ENCODE measurements around the gene NRCAM. TPM values are rescaled to one million over a fixed set of nuclear protein-coding genes. Genes with fewer than 3 reads are reported as not detected.

The NRCAM gene
- total and polyA plus RNA-seq, 2 of the 13 experiments (the other 11 are each of a cell fraction or from before 2014, with no cell fraction given) = 0.31 to 0.33 TPM

- ATAC-seq (peak; percentile 45), FAIRE-seq (no peak), DNase-seq (ENCODE audit: low spot score) (no peak)
- Histone ChIP-seq H3K27me3 (ENCODE audit: control insufficient read depth in 1 of 2, insufficient read depth in 2 of 2, low read length in 2 of 2) (peaks cover 6 to 43% of the 10 kb centered on the region in 2 experiments; a peak in 4 of 5 replicates), H3K79me2 (ENCODE audit: insufficient read depth, low read length) (no peaks in the 10 kb centered on the region), H3K9ac (ENCODE audit: insufficient read depth, low read depth, low read length) (no peak overlapping the region), H2AFZ (ENCODE audit: low read length) (no peak overlapping the region), H3K36me3 (replicated peaks in 1 of 2; ENCODE audit: control insufficient read depth in 1 of 2, insufficient read depth in 2 of 2, low read length in 2 of 2) (no peaks in the 10 kb centered on the region), H3K9me3 (ENCODE audit: low read length) (no peaks in the 10 kb centered on the region), H3K4me1 (ENCODE audit: insufficient read depth, low read length) (no peaks in the 10 kb centered on the region), H3K4me2 (ENCODE audit: low read depth, low read length) (peak overlapping the region; percentile 61), H3K4me3 (replicated peaks in 1 of 3; ENCODE audit: insufficient read depth in 1 of 3, low read depth in 2 of 3, low read length in 3 of 3) (peak overlapping the region; percentile 26 to 57 (median 34); a peak in 4 of 6 replicates), H4K20me1 (ENCODE audit: insufficient read depth, low read length) (no peaks in the 10 kb centered on the region), H3K27ac (ENCODE audit: extremely low read length, insufficient read depth, low read length) (no peak overlapping the region)
- CTCF ChIA-PET (ENCODE audit: low intra/inter-chr PET ratio, low total read pairs) = no interaction called here
- in situ Hi-C loops (cut with HindIII; ENCODE audit: extremely low pct_ligation_motif_present, low pct_unique_long_range_greater_than_20kb) (loop anchor here (10.0 kb wide), 1 partner anchor 281 kb away; no protein-coding TSS in a partner anchor), intact Hi-C loops (cut with micrococcal nuclease; ENCODE audit: unreplicated experiment) (no loop called here)
- BruUV-seq (replicated peaks) = no TSS peak
- WGBS (ENCODE audit: low lambda C conversion rate) = no CpG with 5 or more reads among the region's 47 CpGs
- no peak for TF ChIP-seq ZMAT5 (CRISPR knock-in tag; IDR thresholded peaks at IDR 0.05; ENCODE audit: borderline replicate concordance, low read depth)
- 0 out of 2 replicates have a peak, but pooled peaks have one; percentile 14 for TF ChIP-seq EED (CRISPR knock-in tag; IDR thresholded peaks at IDR 0.05)
- no peak for TF ChIP-seq HNRNPK (IDR thresholded peaks at IDR 0.05; ENCODE audit: low read depth, low read length, poor library complexity, severe bottlenecking)
- TF ChIP-seq ZBTB21 (CRISPR knock-in tag; IDR thresholded peaks at IDR 0.05) = no peak
- peak; percentile 21; the same call in 1 of the 2 replicates for TF ChIP-seq ZNF564 (CRISPR knock-in tag; IDR thresholded peaks at IDR 0.05)
- TF ChIP-seq ZNF557 (CRISPR knock-in tag; IDR thresholded peaks at IDR 0.05) = no peak
- POLR2A ChIA-PET = no interaction called here
These were observed 662 bp downstream of the NRCAM start for GRCh38 chr7:108455551-108455997.

- H3K4me2 ChIP-seq (ENCODE audit: low read depth, low read length) = peak overlapping the region; percentile 61
- H3K4me3 ChIP-seq (replicated peaks in 1 of 3; ENCODE audit: insufficient read depth in 1 of 3, low read depth in 2 of 3, low read length in 3 of 3) = peak overlapping the region; percentile 9 to 57 (median 26); a peak in 3 of 6 replicates
- H3K4me1 ChIP-seq (ENCODE audit: insufficient read depth, low read length) = no peaks in the 10 kb centered on the region
- no peaks in the 10 kb centered on the region for H3K9me3 ChIP-seq (ENCODE audit: low read length)
- in situ Hi-C loops (cut with HindIII; ENCODE audit: extremely low pct_ligation_motif_present, low pct_unique_long_range_greater_than_20kb) = loop anchor here (10.0 kb wide), 1 partner anchor 280 kb away; no protein-coding TSS in a partner anchor
- no TSS peak for BruUV-seq (replicated peaks)
- DNase-seq (ENCODE audit: low spot score) = no peak
- H3K27me3 ChIP-seq (ENCODE audit: control insufficient read depth in 1 of 2, insufficient read depth in 2 of 2, low read length in 2 of 2) = peaks cover 6 to 43% of the 10 kb centered on the region in 2 experiments; a peak in 4 of 5 replicates
- H3K9ac ChIP-seq (ENCODE audit: insufficient read depth, low read depth, low read length) = no peak overlapping the region
- no peak overlapping the region for H3K27ac ChIP-seq (ENCODE audit: extremely low read length, insufficient read depth, low read length)
- intact Hi-C loops (cut with micrococcal nuclease; ENCODE audit: unreplicated experiment) = no loop called here
- CTCF ChIA-PET (ENCODE audit: low intra/inter-chr PET ratio, low total read pairs) = no interaction called here
- peak; percentile 53 for ATAC-seq
- H2AFZ ChIP-seq (ENCODE audit: low read length) = no peak overlapping the region
- WGBS (ENCODE audit: low lambda C conversion rate) = 6% methylated on average over 20 of the region's 72 CpGs
- no peak for FAIRE-seq
- no peaks in the 10 kb centered on the region for H3K36me3 ChIP-seq (replicated peaks in 1 of 2; ENCODE audit: control insufficient read depth in 1 of 2, insufficient read depth in 2 of 2, low read length in 2 of 2)
- no peaks in the 10 kb centered on the region for H3K79me2 ChIP-seq (ENCODE audit: insufficient read depth, low read length)
- no peaks in the 10 kb centered on the region for H4K20me1 ChIP-seq (ENCODE audit: insufficient read depth, low read length)
- POLR2A ChIA-PET = no interaction called here
- 0 out of 2 replicates have a peak, but pooled peaks have one; percentile 58 for TF ChIP-seq EZH2 (conservative IDR thresholded peaks at IDR 0.05; ENCODE audit: low read depth, low read length)
- TF ChIP-seq ZNF800 (CRISPR knock-in tag; IDR thresholded peaks at IDR 0.05) = peak; percentile 39; the same call in 1 of the 2 replicates
- TF ChIP-seq MTF2 (CRISPR knock-in tag; IDR thresholded peaks at IDR 0.05; ENCODE audit: borderline replicate concordance) = peak; percentile 65; the same call in 1 of the 2 replicates
- TF ChIP-seq RXRA (CRISPR knock-in tag; IDR thresholded peaks at IDR 0.05) = 0 out of 2 replicates have a peak, but pooled peaks have one; percentile 19
- no peak for TF ChIP-seq EEA1 (CRISPR knock-in tag; IDR thresholded peaks at IDR 0.05; ENCODE audit: borderline replicate concordance)
- peak; percentile 22; the same call in 1 of the 2 replicates for TF ChIP-seq ZFX (CRISPR knock-in tag; IDR thresholded peaks at IDR 0.05; ENCODE audit: low read depth)
These were observed 1.3 kb downstream of the NRCAM start for GRCh38 chr7:108454674-108455550.

All from HepG2 (cell line).